Esophagus muscularis mucosa (tissue), 3 donors: ENCODE data around the gene MEAK7.

Experiments used
- POLR2A ChIP-seq: fragments of 450-650 bp; IDR thresholded peaks from one replicate; pipeline ENCODE4 v1.6.1; 2017; ENCODE audit warnings: antibody characterized with exemption, moderate library complexity, mild to moderate bottlenecking, low read depth
- TF ChIP-seq, protein P1 (sequence below), 3 experiments: fragments of 200-600 bp in 2 of 3; fragments of 450-650 bp in 1 of 3; sonication (generic) in 2 of 3; IDR thresholded peaks; one replicate each; pipeline ENCODE4 v1.5.1; 2017 to 2019; ENCODE audit warnings: antibody characterized with exemption in 3 of 3, mild to moderate bottlenecking in 2 of 3, moderate library complexity in 1 of 3

DNA sequence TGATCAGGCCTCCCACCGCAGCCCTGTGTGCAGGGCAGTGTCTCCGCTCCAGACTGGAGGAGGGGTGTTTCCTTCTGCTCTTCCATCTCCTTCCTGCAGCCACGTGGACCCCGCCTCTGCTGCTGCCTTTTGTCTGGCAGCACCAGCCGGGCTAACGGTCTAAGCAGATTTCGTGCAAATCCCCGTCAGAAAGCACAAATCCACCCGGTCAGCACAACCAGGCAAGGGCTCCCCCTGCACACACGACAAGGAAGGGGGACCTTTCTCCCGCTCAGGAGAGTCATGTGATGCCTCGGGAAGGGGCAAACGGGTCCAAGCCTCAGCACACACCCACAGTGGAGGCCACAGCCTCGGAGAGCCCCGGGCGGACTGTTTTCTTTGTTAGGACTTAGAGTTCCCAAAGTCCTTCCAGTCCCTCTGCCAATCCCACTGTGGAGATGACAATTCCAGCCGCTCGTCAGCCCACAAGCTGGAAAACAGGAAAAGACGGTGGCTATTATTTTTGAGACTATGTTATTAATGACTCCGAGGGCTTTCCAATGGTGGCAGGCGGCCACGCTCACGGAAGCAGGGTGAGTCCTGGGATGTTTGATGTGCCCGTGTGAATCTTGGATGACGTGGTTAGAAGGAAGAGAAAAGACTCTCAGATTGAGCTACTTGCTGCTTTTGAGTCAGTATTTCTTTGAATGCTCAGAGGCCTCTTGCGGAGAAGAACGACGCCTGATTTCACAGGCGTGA, 22.5 kb upstream of the MEAK7 start:
- no peak for TF ChIP-seq POLR2A
- TF ChIP-seq, protein P1, sequence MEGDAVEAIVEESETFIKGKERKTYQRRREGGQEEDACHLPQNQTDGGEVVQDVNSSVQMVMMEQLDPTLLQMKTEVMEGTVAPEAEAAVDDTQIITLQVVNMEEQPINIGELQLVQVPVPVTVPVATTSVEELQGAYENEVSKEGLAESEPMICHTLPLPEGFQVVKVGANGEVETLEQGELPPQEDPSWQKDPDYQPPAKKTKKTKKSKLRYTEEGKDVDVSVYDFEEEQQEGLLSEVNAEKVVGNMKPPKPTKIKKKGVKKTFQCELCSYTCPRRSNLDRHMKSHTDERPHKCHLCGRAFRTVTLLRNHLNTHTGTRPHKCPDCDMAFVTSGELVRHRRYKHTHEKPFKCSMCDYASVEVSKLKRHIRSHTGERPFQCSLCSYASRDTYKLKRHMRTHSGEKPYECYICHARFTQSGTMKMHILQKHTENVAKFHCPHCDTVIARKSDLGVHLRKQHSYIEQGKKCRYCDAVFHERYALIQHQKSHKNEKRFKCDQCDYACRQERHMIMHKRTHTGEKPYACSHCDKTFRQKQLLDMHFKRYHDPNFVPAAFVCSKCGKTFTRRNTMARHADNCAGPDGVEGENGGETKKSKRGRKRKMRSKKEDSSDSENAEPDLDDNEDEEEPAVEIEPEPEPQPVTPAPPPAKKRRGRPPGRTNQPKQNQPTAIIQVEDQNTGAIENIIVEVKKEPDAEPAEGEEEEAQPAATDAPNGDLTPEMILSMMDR (IDR thresholded peaks at IDR 0.05) = no peak
